B cell (primary cell): ENCODE results near the gene ITPR2.

Source experiments
- CTCF ChIP-seq: fragments of 200-600 bp; IDR thresholded peaks from one replicate; pipeline ENCODE4 v1.8.0; 2022; ENCODE audit warnings: antibody characterized with exemption, mild to moderate bottlenecking
- EZH2 ChIP-seq: IDR thresholded peaks from 2 replicates; pipeline ENCODE4 v1.6.1; 2012; ENCODE audit warnings: borderline replicate concordance, low read depth, mild to moderate bottlenecking, moderate library complexity, low read length; ENCODE audit not compliant: insufficient read depth, poor library complexity, severe bottlenecking

GRCh38 chr12:26726956-26727355 lies 106.0 kb downstream of the ITPR2 start:
- TF ChIP-seq CTCF = no peak
- TF ChIP-seq EZH2 = no peak
